Endothelial cell of umbilical vein (primary cell): ENCODE results near the gene EXT2.

ENCODE experiments used
- EZH2 ChIP-seq: IDR thresholded peaks from 2 replicates; pipeline ENCODE4 v1.6.1; 2012; ENCODE audit warnings: borderline replicate concordance, low read depth, mild to moderate bottlenecking, moderate library complexity, low read length, inconsistent platforms; ENCODE audit not compliant: severe bottlenecking
- FOS ChIP-seq: IDR thresholded peaks from 2 replicates; pipeline ENCODE4 v1.6.1; 2011; ENCODE audit warnings: mild to moderate bottlenecking, low read length, moderate library complexity, borderline replicate concordance; ENCODE audit not compliant: insufficient read depth
- JUN ChIP-seq: IDR thresholded peaks from 2 replicates; pipeline ENCODE4 v1.6.1; 2011; ENCODE audit warnings: borderline replicate concordance, low read depth; ENCODE audit not compliant: insufficient read length, insufficient read depth
- POLR2A ChIP-seq: IDR thresholded peaks from 2 replicates; pipeline ENCODE4 v1.6.1; 2012; ENCODE audit warnings: low read depth, mild to moderate bottlenecking, control low read depth, low read length
- POLR2AphosphoS5 ChIP-seq: IDR thresholded peaks from 2 replicates; pipeline ENCODE4 v1.6.1; 2012; ENCODE audit warnings: low read depth, mild to moderate bottlenecking, control low read depth, low read length, moderate library complexity; ENCODE audit not compliant: insufficient read depth
- TF ChIP-seq, protein P1 (sequence below), 2 donors: IDR thresholded peaks; 1 replicate in 1 of 2; 2 replicates in 1 of 2; pipeline ENCODE4 v1.5.1; 2011; ENCODE audit warnings: low read length in 2 of 2, mild to moderate bottlenecking in 2 of 2, moderate library complexity in 2 of 2, control low read depth in 1 of 2, inconsistent platforms in 1 of 2, low read depth in 1 of 2; ENCODE audit not compliant: insufficient read depth in 1 of 2; ENCODE audit errors: extremely low read depth in 1 of 2

- TF ChIP-seq POLR2AphosphoS5, result no peak
- TF ChIP-seq, protein P1, sequence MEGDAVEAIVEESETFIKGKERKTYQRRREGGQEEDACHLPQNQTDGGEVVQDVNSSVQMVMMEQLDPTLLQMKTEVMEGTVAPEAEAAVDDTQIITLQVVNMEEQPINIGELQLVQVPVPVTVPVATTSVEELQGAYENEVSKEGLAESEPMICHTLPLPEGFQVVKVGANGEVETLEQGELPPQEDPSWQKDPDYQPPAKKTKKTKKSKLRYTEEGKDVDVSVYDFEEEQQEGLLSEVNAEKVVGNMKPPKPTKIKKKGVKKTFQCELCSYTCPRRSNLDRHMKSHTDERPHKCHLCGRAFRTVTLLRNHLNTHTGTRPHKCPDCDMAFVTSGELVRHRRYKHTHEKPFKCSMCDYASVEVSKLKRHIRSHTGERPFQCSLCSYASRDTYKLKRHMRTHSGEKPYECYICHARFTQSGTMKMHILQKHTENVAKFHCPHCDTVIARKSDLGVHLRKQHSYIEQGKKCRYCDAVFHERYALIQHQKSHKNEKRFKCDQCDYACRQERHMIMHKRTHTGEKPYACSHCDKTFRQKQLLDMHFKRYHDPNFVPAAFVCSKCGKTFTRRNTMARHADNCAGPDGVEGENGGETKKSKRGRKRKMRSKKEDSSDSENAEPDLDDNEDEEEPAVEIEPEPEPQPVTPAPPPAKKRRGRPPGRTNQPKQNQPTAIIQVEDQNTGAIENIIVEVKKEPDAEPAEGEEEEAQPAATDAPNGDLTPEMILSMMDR (IDR thresholded peaks at IDR 0.05; ENCODE audit: extremely low read depth in 1 of 2, insufficient read depth in 1 of 2, low read depth in 1 of 2, low read length in 2 of 2), result no peak
- no peak for TF ChIP-seq JUN
- TF ChIP-seq FOS, result no peak
- no peak for TF ChIP-seq POLR2A
- TF ChIP-seq EZH2, result no peak
Observed at GRCh38 chr11:44205352-44205751, 109.9 kb downstream of the EXT2 start.
